HL-60 (cell line): ENCODE results near the gene KCNMA1.

Experiments
- POLR2AphosphoS5 ChIP-seq: IDR thresholded peaks from 2 replicates; pipeline ENCODE4 v1.6.1; 2012; ENCODE audit warnings: low read depth
- TF ChIP-seq, protein P1 (sequence below): IDR thresholded peaks from one replicate; pipeline ENCODE4 v1.5.1; 2011; ENCODE audit warnings: low read length, control low read depth, inconsistent platforms; ENCODE audit not compliant: insufficient read depth
- TF ChIP-seq, protein P2 (sequence below): IDR thresholded peaks from 2 replicates; pipeline ENCODE4 v1.6.1; 2012; ENCODE audit warnings: low read depth; ENCODE audit not compliant: insufficient replicate concordance

DNA sequence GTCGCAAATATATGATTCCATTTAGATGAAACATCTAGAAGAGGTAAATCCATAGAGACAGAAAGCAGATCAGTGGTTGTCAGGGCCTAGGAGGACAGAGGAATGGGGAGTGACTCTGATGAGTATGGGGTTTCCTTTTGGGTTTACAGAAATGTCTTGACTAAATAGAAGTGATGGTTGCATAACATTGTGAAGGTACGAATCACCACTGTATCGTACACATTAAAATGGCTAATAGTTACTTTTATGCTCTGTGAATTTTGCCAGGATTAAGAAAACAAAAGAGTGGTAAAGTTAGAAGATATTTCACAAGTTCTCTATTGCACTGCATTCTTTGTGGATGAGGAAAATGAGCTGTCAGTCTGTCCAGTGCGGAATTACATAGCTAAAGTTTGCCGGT, 407.4 kb downstream of the KCNMA1 start:
- TF ChIP-seq, protein P1, sequence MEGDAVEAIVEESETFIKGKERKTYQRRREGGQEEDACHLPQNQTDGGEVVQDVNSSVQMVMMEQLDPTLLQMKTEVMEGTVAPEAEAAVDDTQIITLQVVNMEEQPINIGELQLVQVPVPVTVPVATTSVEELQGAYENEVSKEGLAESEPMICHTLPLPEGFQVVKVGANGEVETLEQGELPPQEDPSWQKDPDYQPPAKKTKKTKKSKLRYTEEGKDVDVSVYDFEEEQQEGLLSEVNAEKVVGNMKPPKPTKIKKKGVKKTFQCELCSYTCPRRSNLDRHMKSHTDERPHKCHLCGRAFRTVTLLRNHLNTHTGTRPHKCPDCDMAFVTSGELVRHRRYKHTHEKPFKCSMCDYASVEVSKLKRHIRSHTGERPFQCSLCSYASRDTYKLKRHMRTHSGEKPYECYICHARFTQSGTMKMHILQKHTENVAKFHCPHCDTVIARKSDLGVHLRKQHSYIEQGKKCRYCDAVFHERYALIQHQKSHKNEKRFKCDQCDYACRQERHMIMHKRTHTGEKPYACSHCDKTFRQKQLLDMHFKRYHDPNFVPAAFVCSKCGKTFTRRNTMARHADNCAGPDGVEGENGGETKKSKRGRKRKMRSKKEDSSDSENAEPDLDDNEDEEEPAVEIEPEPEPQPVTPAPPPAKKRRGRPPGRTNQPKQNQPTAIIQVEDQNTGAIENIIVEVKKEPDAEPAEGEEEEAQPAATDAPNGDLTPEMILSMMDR = no peak
- no peak for TF ChIP-seq POLR2AphosphoS5
- TF ChIP-seq, protein P2, sequence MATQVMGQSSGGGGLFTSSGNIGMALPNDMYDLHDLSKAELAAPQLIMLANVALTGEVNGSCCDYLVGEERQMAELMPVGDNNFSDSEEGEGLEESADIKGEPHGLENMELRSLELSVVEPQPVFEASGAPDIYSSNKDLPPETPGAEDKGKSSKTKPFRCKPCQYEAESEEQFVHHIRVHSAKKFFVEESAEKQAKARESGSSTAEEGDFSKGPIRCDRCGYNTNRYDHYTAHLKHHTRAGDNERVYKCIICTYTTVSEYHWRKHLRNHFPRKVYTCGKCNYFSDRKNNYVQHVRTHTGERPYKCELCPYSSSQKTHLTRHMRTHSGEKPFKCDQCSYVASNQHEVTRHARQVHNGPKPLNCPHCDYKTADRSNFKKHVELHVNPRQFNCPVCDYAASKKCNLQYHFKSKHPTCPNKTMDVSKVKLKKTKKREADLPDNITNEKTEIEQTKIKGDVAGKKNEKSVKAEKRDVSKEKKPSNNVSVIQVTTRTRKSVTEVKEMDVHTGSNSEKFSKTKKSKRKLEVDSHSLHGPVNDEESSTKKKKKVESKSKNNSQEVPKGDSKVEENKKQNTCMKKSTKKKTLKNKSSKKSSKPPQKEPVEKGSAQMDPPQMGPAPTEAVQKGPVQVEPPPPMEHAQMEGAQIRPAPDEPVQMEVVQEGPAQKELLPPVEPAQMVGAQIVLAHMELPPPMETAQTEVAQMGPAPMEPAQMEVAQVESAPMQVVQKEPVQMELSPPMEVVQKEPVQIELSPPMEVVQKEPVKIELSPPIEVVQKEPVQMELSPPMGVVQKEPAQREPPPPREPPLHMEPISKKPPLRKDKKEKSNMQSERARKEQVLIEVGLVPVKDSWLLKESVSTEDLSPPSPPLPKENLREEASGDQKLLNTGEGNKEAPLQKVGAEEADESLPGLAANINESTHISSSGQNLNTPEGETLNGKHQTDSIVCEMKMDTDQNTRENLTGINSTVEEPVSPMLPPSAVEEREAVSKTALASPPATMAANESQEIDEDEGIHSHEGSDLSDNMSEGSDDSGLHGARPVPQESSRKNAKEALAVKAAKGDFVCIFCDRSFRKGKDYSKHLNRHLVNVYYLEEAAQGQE = no peak
